Measurements from ENCODE around the gene FRMD5. TPM values are rescaled to one million over a fixed set of nuclear protein-coding genes. Genes with fewer than 3 reads are reported as not detected.

Gene FRMD5
- polyA plus RNA-seq, 2 of the 4 experiments (the other 2 are of a cell fraction), result 2.5 to 3.6 TPM

- no peak overlapping the region for H3K4me3 ChIP-seq
- no peak overlapping the region for H3K4me2 ChIP-seq
- ATAC-seq (no peak), FAIRE-seq (no peak), DNase-seq (ENCODE audit: low read depth in 1 of 2, low spot score in 1 of 2) (no peak)
- peaks cover 2% of the 10 kb centered on the region for H3K4me1 ChIP-seq
- H3K9me3 ChIP-seq, result no peaks in the 10 kb centered on the region
- ChIA-PET POLR2A (no interaction called here), CTCF (interaction anchor here (1.5 kb wide), 1 partner anchor 147 kb away, joined by 4 read pairs; no protein-coding TSS in a partner anchor)
- no peak overlapping the region for H3K27ac ChIP-seq
- TF ChIP-seq POLR2AphosphoS2 (conservative IDR thresholded peaks at IDR 0.05; ENCODE audit: low read length) (no peak), CEBPB (IDR thresholded peaks at IDR 0.05) (no peak), SREBF2 (IDR thresholded peaks at IDR 0.05) (no peak), NR3C1 (IDR thresholded peaks at IDR 0.05) (no peak), SMC3 (IDR thresholded peaks at IDR 0.05) (no peak), EHF (CRISPR knock-in tag; IDR thresholded peaks at IDR 0.05) (no peak), MAX (IDR thresholded peaks at IDR 0.05) (no peak), RNF2 (IDR thresholded peaks at IDR 0.05; ENCODE audit: borderline replicate concordance, low read depth) (no peak)
- TF ChIP-seq, protein P1, sequence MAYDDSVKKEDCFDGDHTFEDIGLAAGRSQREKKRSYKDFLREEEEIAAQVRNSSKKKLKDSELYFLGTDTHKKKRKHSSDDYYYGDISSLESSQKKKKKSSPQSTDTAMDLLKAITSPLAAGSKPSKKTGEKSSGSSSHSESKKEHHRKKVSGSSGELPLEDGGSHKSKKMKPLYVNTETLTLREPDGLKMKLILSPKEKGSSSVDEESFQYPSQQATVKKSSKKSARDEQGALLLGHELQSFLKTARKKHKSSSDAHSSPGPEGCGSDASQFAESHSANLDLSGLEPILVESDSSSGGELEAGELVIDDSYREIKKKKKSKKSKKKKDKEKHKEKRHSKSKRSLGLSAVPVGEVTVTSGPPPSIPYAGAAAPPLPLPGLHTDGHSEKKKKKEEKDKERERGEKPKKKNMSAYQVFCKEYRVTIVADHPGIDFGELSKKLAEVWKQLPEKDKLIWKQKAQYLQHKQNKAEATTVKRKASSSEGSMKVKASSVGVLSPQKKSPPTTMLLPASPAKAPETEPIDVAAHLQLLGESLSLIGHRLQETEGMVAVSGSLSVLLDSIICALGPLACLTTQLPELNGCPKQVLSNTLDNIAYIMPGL (CRISPR knock-in tag; IDR thresholded peaks at IDR 0.05; ENCODE audit: borderline replicate concordance), result no peak
- TF ChIP-seq, protein P2, sequence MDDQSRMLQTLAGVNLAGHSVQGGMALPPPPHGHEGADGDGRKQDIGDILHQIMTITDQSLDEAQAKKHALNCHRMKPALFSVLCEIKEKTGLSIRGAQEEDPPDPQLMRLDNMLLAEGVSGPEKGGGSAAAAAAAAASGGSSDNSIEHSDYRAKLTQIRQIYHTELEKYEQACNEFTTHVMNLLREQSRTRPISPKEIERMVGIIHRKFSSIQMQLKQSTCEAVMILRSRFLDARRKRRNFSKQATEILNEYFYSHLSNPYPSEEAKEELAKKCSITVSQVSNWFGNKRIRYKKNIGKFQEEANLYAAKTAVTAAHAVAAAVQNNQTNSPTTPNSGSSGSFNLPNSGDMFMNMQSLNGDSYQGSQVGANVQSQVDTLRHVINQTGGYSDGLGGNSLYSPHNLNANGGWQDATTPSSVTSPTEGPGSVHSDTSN (IDR thresholded peaks at IDR 0.05), result no peak
- WGBS (ENCODE audit: missing lambda C conversion rate), result 77% methylated on average over 6 of the region's 6 CpGs
Observed at GRCh38 chr15:43918717-43919116, 276.4 kb downstream of the FRMD5 start.

GRCh38 chr15:43916326-43916660 lies 278.8 kb downstream of the FRMD5 start:
- 85% methylated on average over 4 of the region's 4 CpGs for WGBS (ENCODE audit: missing lambda C conversion rate)
- Histone ChIP-seq H3K4me3 (no peak overlapping the region), H3K4me1 (peaks cover 27% of the 10 kb centered on the region), H3K27ac (no peak overlapping the region), H3K4me2 (no peak overlapping the region), H3K9me3 (no peaks in the 10 kb centered on the region)
- FAIRE-seq (no peak), ATAC-seq (no peak), DNase-seq (ENCODE audit: low read depth in 1 of 2, low spot score in 1 of 2) (no peak)
- POLR2A ChIA-PET, result no interaction called here
- CTCF ChIA-PET, result interaction anchor here (6.1 kb wide), 1 partner anchor 13 kb away, joined by 30 read pairs; no protein-coding TSS in a partner anchor
- TF ChIP-seq ZC3H11A (IDR thresholded peaks at IDR 0.05) (no peak), MAFK (IDR thresholded peaks at IDR 0.05; ENCODE audit: partially characterized antibody) (no peak), HOXB5 (CRISPR knock-in tag; IDR thresholded peaks at IDR 0.05) (no peak), KDM1A (IDR thresholded peaks at IDR 0.05; ENCODE audit: low read depth) (no peak), FOSL2 (IDR thresholded peaks at IDR 0.05) (no peak), FOSL2 (CRISPR knock-in tag; IDR thresholded peaks at IDR 0.05) (no peak), ZSCAN20 (CRISPR knock-in tag; IDR thresholded peaks at IDR 0.05) (no peak), POLR2A (IDR thresholded peaks at IDR 0.05; ENCODE audit: low read length) (no peak), RAD21 (conservative IDR thresholded peaks at IDR 0.05 in 1 of 2, IDR thresholded peaks at IDR 0.05 in 1 of 2) (no peak), CHD4 (IDR thresholded peaks at IDR 0.05; ENCODE audit: borderline replicate concordance) (no peak), RCOR1 (IDR thresholded peaks at IDR 0.05; ENCODE audit: low read depth, low read length) (no peak), CBX2 (IDR thresholded peaks at IDR 0.05; ENCODE audit: borderline replicate concordance, low read depth) (no peak), RNF2 (IDR thresholded peaks at IDR 0.05; ENCODE audit: borderline replicate concordance, low read depth) (no peak), ATOH8 (CRISPR knock-in tag; IDR thresholded peaks at IDR 0.05; ENCODE audit: low read depth) (no peak), EP300 (IDR thresholded peaks at IDR 0.05) (no peak)
- TF ChIP-seq, protein P1 (CRISPR knock-in tag; IDR thresholded peaks at IDR 0.05; ENCODE audit: borderline replicate concordance), result no peak
- TF ChIP-seq, protein P2 (IDR thresholded peaks at IDR 0.05), result no peak
- TF ChIP-seq, protein P3, sequence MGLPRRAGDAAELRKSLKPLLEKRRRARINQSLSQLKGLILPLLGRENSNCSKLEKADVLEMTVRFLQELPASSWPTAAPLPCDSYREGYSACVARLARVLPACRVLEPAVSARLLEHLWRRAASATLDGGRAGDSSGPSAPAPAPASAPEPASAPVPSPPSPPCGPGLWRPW (IDR thresholded peaks at IDR 0.05), result no peak
